CD4-positive, alpha-beta T cell treated with Interleukin-6 at 100 ng/mL for 8 hours (primary cell): ENCODE data around the gene KANSL1.
"Not testable (repeated sequence)": the region's sequence is repeated elsewhere in the genome, so short reads cannot be mapped to it uniquely, and the experiment has no call there.

Experiments
- DNase-seq: peaks from one replicate; pipeline ENCODE4 v3.0.0-alpha.2; 2020; ENCODE audit warnings: mixed read lengths, low spot score

The KANSL1 gene

DNA sequence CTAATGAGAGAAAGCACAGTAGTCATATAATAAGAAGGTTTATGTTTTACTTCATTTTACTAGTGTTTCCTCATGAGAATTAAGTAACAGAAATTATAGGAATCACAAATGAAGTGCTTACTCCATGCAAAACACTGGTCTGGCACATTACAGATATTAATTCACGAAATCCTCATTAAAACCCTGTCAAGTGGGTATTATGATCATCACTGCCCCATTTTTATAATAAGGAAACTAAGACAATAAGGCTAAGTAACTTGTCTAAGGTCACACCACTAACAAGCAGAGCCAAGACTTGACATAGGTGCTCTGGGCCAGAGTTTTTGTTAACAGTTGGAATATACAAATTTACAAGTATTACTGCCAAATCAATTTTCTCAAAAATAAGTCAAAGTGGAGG is 83.0 kb downstream of the KANSL1 start:
- DNase-seq, result no peak

DNA sequence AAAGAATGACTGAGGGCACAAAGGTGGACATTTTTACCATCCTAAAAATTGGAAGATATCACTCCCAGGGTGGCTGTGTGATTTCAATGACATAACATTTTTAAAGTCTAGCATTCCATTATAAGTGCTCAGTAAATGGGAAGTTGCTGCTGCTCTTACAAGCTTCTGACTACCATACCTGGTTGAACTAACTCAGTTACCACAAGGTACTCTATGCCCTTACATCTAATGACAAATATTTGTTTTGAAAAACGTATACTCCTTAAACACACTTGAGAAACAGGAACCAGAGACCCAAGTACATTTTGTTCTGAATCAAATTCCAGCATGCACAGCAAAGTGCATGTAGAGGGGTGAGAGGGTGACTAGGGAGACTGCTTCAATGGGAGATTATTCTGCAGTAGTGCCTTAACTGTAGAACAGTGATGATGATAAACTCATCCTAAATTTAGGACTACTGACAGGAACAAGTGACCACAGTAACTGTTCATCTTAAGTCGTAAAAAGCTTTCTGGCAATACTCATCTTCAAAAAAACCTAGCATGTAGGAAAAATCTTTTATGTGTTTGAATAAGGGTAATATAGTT is 83.5 kb downstream of the KANSL1 start:
- DNase-seq, result no peak

DNA sequence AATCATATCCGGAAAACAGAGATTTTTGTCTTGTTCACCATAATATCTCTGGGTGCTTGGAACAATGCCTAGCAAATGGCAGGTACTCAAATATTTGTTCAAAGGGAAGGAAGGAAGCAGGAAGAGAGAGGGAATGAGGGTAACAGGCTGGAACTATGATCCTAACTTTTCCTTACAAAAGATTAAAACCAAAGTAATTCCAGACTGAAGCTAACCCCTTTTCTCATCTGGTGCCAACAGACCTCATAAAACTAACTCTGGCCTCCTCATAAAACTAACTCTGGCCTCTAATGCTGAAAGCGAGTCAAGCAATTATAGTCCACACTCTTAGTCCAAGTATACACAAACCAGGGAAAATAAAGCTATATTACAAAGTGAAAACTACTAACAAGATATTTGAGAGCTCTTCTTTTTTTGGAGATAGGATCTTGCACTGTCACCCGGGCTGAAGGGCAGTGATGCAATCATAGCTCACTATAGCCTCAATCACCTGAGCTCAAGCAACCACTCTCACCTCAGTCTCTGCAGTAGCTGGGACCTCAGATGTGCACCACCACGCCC is 84.6 kb downstream of the KANSL1 start:
- DNase-seq, result no peak

DNA sequence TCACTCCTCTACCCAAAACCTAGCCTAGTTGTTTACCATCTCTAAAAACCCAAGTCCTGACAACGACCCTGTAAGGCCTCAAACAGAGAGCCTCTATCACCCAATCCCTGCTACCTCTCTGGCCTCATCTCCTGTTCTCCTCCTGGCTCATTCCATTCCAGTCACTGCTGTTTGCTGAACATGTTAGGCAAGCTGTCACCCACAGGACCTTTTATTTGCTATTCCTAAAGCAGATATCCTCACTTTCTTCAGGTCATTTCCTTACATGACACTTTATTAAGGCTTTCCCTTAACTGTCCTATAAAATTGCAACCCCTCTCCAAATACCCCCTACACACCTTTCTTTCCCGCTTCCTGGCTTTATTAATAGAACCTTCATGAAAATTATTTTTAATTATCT is 85.1 kb downstream of the KANSL1 start:
- DNase-seq, result no peak

DNA sequence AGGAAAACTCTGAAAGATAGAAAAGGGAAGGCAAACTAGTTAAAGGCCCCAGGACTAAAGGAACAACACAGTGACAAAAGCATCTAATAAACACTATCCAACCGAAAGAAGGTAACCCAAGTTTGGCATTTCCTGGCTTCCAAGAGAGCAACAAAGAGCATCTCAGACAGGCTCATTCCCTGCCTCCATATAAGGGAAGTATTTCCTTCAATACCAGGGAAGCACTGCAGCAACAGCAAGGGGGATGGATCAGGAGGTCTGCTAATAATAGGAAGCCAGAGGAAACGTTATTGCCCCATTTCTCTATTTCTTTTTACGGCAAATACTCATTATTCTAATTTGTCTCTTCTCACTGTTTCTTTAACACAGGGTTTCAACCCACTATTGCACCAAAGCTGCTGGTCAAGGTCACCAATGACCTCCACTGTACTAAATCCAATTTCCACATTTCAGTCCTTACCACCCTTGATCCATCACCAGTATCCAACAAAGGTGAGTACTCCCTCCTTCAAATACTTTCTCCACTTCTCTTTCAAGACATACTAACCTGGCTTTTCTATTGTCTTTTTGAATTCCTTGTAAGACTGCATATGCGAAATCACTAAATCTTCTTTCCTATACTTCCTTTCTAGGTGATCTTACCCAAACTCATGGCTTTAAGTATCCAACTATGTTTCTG is 86.1 kb downstream of the KANSL1 start:
- no peak for DNase-seq

DNA sequence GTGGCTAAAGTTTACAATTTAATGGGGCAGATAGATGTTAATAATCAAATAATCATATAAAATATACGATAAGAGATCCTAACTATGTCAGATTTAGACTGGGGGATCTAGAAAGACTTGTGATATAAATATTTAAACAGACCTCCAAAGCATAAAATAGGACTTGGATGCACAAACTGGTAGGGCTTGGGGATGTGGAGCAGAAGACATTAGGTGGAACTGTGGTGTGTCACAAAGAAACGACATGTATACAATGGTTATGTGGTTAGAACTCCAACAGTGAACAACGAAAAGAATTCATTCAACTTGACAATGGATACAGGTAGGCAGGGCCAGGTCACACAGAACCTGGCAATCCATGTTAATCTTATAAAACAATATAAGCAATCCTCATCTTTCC is 90.4 kb downstream of the KANSL1 start:
- DNase-seq, result not testable (repeated sequence)

DNA sequence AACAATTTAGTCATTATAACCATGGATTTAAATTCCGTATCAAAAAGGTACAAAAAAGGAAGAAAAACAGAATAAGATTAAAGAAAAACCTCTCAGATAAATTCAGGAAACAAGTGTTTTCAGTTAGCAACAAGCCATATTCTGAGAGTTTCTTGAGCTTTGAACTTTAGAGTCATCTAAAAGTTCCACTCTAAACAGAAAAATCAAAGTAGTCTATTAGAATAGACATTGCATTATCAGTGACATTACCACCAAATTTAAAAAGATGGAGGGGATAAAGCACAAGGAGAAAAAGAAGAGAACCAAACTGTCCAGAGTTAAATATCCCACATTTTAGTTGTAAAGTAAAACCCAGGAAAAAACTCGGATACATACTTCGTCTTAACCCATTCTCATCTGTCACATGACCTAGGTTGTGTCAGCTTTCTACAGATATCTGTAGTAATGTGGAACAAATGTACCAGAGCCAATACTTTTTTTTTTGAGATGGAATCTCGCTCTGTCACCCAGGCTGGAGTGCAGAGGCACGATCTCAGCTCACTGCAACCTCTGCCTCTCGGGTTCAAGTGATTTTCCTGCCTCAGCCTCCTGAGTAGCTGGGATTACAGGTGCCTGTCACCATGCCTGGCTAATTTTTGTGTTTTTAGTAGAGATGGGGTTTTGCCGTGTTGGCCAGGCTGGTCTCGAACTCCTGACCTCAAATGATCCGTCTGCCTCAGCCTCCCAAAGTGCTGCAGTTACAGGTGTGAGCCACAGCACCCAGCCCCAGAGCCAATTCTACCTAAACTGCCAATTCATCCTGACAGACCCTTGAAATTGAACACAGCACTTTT is 91.2 kb downstream of the KANSL1 start:
- not testable (repeated sequence) for DNase-seq

DNA sequence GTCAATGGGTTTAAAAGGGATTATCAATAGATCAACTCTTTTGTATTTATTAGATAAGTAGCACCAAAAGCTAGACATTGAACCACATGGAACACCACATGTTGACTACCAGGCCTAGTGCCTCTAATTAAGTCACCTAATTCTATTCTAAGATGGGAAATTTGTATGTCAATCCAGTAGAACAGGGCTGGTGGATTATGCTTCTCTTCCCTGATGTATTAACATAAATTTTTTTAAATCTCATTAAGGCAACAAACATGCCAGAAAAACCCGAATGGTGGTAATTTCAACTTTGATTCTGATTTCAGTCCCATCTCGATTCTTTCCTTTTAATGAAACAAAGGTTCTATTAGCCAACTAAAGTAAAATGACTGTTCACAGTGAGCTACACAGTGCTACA is 92.6 kb downstream of the KANSL1 start:
- no peak for DNase-seq

DNA sequence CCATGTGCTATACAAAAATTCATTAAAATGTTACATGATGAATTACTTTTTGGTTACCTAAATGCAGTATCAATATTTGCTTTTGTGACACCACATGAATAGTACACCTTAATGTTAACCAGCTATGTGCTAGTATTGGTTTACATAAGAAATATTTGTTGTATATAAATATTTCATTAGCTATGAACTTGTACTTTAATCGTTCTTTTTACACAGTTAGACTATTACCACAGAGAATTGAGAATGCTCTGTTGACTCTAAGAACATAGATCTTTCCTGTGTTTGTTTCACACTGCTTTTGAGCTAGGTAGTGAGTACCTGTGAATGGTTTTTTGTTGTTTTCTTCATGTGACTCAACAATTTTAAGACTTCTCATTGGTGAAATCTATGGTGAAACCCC is 93.4 kb downstream of the KANSL1 start:
- DNase-seq, result no peak

DNA sequence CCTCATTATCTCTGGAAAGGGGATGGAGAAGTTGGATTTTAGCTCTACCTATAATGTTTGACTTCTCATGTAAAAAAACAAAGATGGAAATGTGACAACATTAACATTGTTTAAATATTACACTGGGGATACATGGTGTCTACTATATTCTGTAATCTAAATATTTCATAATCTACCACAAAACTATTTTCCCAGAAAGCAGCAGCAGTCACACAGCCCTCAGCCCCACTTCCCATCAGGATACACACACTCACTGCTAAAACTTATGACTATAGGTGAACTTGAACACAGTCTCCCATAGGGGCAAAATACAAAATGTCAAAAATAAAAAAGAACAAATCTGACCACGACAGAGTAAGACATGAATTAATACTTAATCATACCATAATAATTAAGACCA is 95.7 kb downstream of the KANSL1 start:
- DNase-seq, result no peak

DNA sequence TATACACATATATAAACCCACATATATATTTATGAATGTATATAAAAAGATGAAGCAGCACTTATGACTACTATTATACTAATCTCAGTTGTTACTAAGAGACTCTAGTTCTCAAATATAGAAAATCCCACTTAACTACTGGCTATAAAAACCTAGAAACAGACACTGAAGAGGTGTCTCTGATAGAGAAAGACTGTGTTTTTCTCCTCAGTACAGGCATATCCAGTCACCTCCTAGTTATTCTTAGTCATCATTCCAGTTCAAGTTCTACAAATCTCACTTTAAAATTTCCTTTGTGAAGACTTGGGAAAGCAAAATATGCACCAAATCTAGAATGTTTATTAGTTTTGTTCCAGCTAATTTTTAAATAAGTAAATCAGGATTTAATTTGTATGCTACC is 100.2 kb downstream of the KANSL1 start:
- no peak for DNase-seq

DNA sequence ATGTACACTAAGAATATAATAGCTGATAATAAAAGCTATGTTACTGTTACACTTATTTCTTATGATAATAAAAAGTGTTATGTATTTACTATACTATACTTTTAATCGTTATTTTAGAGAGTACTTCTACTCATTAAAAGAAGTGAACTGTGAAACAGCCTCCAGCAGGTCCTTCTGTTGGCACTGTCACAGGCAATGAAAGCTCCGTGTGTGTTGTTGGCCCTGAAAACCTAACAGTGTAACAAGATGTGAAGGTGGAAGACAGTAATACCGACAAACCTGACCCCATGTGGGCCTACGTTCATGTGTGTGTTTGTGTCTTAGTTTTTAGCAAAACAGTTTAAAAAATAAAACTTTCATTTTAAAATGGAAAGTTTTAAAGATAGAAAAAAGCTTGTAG is 102.4 kb downstream of the KANSL1 start:
- DNase-seq, result no peak

DNA sequence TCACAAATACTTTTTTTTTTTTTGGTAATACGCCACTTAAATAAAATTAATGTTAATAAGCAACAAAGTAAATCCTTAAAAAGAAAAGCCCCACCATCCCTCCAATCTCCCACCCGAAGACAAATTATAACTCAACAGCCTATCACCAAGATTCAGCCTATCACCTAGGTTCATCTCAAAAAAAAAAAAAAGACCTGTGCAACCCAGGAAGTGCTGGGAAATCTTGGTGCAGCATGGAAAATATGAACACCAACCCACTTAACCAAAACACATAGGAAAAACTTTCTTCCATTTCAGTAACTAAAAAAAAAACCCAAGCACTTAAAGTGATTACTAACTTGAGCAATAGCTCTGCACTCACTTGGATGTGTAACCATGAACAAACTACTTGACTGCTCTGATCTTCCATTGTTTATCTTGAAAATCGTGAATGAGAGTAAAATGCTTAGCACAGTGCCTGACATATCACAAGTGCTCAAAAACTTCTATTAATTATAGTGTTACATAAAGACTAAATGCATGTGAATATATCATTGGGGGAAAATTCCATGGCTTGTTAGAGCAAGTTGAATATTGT is 103.8 kb downstream of the KANSL1 start:
- DNase-seq, result no peak

DNA sequence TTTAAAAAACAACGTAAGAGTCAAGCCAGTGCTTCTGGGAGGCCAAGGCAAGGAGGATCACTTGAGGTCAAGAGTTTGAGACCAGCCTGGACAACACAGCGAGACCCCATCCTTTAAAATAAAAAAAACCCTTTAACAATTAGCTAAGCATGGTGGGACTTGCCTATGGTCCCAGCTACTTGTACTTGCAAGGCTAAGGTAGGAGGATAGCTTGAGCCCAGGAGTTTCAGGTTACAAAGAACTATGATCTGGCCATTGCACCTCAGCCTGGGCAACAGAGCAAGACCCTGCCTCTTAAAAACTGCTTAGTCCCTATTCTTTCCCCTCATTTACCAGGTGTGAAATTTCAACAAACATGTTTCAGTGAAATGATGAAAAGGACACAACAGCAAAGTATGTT is 104.6 kb downstream of the KANSL1 start:
- no peak for DNase-seq

DNA sequence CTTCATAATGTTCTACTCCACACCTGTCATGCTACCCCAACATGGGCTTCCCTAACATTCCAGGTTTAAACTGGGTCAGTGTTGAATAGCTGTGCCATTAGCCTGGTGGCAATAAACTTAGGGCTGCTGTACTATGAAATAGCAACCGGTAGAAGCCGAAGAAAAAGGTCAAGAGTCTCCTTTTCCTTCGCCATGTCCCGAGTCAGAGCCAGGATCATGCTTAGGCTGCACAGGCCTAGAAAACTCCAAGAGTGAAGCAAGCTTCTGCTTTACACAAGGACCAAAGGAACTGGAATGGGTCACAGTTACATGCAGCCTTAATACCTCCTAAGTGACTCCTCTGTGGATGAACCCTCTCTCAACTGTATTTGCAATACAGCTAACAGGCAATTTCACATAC is 105.4 kb downstream of the KANSL1 start:
- DNase-seq, result not testable (repeated sequence)

DNA sequence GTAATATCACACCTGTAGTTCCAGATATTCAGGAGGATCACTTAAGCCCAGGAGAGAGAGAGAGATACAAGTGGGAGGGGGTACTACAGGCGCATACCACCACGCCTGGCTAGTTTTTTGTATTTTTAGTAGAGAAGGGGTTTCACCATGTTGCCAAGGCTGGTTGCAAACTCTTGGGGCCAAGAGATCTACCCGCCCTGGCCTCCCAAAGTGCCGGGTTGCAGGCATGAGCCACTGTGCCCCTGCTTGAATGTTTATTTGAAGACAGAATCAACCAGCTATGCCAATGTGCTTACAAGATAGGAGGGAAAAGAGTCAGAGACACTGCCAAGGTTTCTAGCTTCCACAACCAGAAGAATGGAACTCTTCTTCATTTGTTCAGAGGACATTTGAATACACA is 106.4 kb downstream of the KANSL1 start:
- DNase-seq, result no peak

DNA sequence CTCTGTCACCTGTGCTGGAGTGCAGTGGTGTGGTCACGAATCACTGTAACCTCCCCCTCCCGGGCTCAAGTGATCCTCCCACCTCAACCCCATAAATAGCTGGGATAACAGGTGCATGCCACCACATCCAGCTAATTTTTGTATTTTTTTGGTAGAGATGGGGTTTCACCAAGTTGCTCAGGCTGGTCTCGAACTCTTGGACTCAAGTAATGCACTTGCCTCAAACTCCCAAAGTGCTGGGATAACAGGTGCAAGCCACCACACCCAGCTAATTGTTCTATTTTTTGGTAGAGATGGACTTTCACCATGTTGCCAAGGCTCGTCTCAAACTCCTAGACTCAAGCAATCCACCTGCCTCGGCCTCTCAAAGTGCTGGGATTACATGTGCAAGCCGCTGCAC is 107.7 kb downstream of the KANSL1 start:
- no peak for DNase-seq

DNA sequence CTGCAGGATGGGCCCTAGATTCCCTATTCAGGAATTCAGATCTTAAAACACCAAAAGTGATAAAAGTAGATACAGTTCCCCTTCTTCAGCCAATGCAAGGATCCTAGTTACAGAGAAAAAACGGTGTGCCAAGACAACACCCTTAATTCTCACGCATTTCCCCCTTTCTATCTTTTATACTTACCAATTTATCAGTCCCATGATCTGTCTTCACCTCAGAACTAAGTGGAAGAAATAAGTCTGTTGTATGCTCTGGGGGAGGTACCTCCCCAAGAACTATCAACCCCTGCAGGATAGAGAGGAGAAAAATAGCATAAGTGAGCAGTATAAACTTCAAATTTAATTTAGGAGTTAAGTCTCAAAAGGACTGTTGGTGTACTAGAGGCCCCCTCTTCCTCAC is 111.0 kb downstream of the KANSL1 start:
- no peak for DNase-seq

DNA sequence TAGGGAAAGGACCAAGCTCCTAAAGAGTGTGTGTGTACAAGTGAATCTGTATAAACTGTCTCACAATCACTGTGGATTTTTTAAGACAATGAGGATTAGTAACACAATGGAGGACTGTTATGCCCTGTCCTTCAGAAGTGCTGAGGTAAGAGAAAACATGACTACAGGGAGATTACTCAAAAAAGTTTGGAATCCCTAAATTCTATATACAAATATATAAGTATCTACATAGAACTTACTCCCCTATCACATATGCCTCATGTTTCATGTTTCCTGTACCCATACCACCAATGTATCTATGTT is 112.3 kb downstream of the KANSL1 start:
- DNase-seq, result no peak

DNA sequence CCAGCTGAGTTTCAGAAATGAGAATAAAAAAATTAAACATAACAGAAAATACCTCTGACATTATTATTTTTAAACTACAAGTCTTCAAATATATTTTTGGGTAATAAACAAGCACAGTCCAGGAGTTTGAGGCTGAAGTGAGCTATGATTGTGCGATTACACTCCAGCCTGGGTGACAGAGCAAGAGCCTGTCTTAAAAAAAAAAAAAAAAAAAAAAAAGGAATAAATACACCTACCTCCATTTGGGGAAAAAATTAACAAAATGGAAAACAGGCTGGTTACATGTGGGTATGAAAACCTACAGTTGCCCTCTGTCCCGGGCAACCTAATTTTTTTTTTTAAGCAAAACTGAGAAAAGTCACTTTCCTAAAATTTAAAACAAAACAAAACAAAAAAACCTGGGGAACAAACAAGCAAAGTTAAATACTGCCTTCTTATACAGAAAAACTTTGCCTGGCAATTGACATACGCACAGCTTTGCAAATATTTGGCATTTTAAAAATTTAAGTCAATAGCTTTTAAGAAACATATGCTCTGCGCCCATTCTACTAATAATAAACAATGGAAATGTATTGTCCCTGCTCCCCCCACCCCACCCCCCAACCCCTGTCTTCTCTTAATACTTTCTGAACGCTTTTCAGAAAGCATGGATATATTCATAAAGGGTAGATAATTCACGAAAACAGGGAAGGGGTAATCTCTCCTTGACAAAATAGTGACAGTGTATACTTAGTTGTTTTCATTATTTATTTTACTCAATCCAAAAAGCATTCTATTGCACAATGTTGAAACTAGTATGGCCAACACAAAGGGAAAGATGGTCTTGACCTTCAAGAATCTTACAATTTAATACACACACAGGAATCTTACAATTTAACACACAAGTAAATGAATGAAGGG is 112.9 kb downstream of the KANSL1 start:
- no peak for DNase-seq

DNA sequence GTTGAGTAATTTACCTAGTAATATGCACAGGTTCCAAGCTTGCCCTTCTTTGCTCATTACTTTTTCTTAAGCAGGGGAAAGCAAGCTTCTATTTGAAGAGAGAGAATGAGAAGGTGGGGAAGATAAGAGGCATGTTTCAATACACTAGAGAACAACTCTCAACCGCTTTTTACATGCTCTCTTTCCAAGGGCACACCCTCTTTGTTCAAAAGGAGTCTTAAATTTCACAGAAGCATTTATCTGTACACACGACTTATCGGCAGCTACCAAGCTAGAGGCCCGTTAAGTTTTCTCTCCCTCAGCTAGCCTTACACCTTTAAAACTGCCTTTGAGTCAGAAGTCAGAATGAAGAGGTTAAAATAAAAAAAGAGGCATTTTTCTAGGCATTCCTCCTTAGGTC is 114.6 kb downstream of the KANSL1 start:
- DNase-seq, result no peak

DNA sequence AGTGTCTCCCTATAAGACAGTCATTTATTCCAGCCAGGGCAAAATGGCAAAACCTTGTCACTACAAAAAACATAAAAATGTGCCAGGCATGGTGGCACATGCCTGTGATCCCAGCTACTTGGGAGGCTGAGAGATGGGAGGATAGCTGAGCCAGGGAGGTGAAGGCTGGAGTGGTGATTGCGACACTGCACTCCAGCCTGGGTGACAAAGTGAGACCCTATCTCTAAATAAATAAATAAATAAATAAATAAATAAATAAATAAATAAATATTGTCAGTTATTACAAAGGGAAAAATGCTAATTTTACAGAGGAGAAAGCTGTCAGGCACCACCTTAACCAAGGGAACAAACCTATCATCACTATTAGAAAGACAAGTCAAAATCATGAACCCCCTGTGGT is 118.7 kb downstream of the KANSL1 start:
- DNase-seq, result no peak
